Hippocampal formation (tissue), 2 donors: ENCODE measurements around the gene SUGCT.
"Not testable (repeated sequence)": the region's sequence is repeated elsewhere in the genome, so short reads cannot be mapped to it uniquely, and the experiment has no call there.

Source experiments
- DNase-seq, 2 donors: peaks; one replicate each; lab custom pipeline; 2025; lab: John Stamatoyannopoulos, UW

Gene SUGCT

GRCh38 chr7:40200791-40201190, 66.0 kb downstream of the SUGCT start:
- DNase-seq: no peak

DNA sequence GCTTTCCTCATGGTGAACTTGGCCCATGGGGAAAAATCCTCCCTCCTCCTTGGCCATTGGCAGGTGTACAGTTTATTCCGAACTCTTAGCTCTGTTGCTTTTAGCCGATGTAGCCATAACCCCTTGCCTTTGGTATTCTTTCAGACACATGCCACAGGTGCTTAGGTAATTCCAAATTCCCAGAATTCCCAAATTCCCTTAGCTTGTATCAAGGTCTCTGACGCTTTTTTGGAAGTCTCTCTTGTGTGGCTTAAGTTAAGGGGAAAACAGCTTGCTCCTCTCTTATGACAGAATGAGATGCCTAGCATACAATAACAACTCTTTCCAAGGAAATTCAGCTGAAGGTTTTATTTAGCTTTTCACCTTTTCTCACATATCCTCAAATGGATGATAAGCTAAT, 68.0 kb downstream of the SUGCT start:
- no peak for DNase-seq

- DNase-seq: no peak
Observed at GRCh38 chr7:40204581-40204980, 69.8 kb downstream of the SUGCT start.

DNA sequence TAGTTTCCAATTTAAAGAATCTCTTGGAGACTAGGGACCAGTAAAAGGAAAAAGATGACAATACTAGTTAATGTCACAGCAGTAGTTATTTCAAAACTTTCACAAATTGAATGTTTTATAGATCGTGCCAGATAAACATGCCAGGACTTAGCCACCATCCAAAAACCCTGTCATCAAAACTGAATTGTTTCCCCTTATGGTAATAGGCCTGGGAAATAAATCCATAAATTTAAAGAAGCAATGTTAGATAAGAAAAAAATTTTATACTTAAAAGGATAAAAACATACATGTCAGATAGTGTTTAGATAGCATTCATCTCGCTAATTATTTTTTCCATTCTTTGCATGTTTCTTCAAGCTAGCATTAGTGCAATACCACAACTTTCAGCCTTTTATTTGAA, 71.2 kb downstream of the SUGCT start:
- no peak for DNase-seq

GRCh38 chr7:40211276-40212003, 76.6 kb downstream of the SUGCT start:
- no peak for DNase-seq

GRCh38 chr7:40213291-40213690, 78.5 kb downstream of the SUGCT start:
- no peak for DNase-seq

GRCh38 chr7:40213856-40214255, 79.1 kb downstream of the SUGCT start:
- no peak for DNase-seq

DNA sequence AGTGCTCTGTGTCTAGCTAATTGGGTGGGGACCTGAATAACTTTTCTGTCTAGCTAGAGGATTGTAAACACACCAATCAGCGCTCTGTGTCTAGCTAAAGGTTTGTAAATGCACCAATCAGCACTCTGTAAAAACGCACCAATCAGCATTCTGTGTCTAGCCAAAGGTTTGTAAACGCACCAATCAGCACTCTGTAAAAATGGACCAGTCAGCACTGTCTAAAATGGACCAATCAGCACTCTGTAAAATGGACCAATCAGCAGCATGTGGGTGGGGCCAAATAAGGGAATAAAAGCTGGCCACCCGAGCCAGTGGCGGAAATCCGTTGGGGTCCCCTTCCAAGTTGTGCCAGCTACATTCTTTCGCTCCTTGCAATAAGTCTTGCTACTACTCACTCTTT, 83.8 kb downstream of the SUGCT start:
- not testable (repeated sequence) for DNase-seq

DNA sequence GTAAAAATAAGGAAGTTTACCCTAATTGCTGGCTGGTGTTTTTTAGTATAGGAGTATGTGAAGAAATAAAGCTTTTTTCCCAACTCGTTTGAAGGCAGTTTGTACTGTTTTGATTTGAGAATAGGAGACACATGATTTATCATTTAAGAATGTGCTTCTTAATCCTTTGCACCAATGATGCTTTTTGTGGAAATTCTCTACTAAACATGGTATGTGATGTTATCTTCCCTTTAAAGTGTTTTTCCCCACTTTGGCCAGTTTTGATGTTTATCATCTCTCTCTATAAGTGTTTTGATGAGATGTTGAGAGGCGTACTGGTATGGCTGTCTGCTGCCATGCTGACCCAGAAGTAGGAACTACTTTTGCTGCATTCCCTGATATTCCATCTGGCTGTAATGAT, 85.1 kb downstream of the SUGCT start:
- DNase-seq: no peak

DNA sequence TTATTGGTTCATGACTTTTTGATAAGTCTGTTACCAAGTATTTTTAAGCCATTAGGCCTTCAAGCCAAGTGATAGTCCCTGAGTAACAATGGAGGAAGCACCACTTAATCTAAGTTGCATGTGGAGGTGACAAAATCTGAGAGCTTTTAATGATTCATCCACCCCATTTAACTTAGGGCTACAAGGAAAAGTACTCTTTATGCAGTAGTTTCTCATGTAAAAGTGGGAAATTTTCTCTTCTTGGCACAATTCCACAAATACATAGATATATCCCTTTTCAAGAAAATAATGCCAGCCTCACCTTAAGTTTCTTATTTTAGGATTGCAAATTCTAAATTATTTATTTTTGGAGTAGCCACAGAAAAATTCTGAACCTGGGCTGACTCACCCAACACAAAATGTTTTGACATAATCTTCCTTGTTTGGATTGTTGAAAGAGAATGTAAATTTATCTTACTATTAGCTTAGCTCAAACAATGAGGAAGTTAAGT, 85.7 kb downstream of the SUGCT start:
- DNase-seq: no peak

- no peak for DNase-seq
Observed at GRCh38 chr7:40221836-40222235, 87.0 kb downstream of the SUGCT start.

DNA sequence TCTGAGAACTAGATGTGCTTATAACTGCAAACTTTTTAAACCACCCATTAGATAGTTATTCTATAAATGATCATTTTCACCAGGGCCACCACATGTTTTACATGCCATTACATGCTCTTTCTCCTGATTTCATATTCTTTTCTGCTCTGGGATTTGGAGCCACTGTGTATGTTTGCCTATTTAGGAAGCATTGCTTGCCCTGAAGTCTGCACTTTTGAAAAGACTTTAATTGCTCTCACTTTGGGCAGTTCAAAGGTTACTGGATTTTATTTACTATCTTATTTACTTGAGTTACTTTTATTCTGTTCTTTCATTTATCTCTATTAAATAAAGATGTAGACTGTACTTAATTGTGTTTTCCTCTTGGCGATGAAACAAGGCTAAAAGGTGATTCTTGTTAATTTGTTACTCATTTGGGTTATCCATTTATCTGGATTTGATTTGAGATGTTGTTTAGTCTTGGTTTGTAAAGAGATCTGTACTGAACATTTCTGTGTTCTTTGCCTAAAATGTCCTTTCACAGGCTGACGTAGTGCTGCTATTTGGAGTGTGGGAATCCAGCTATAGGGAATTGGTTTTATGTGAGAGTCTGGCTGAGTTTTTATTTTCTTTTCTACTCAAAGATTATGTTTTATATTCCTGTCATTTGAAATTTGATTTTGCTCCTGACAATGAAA, 88.8 kb downstream of the SUGCT start:
- no peak for DNase-seq

- DNase-seq: no peak
Observed at GRCh38 chr7:40230101-40230500, 95.3 kb downstream of the SUGCT start.

- DNase-seq: no peak
Observed at GRCh38 chr7:40231796-40232195, 97.0 kb downstream of the SUGCT start.

DNA sequence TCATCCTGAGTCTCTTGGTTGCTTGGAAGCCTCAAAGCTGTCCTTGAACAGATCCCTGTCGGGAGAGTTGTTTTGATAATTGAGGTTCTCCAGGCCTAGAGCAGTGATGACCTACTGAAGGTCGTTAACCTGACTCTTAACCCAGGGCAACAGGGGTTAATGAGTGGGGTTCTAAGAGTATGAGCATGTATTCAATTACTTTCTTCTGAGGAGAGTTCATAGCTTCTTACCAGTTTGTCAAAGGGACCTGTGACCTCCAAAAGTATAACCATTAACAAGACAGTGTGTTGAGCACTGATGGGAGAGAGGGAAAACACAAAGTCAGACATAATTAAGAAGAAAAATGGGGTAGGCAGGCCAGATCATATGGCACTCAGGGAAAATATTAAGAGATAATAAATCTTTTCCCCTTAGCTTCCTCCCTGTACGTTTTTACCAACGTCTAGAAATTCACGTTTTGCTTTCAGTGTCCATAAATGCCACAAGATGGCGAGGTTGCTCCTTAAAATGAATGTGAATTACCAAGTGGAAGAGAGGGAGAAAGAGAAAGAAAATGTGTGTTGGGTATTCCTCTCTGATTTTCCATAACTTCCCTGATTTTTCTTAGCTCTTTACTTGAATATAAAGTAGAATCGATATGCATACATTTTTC, 97.6 kb downstream of the SUGCT start:
- DNase-seq: peak in 1 of 2 donors; percentile 59

DNA sequence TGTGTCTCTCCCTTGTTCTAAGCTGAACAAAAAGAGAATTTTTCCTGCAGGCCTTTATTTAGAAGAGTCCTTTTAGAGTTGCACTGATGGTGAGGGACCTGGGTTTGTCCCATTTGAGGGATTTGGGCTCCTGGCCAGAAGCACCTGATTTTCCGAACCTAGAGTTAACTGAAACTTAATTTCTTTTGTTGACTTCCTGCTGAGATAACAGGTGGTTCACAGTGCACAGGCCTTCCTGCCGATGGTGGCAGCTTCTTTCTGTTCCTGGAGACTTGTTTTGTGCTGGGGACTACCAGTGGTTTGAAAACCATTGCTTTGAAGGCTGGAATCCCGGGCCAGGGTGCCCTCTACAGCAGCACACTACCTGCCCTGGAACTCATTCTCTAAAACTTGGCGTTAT, 99.2 kb downstream of the SUGCT start:
- no peak for DNase-seq

- no peak for DNase-seq
Observed at GRCh38 chr7:40234666-40235065, 99.9 kb downstream of the SUGCT start.

DNA sequence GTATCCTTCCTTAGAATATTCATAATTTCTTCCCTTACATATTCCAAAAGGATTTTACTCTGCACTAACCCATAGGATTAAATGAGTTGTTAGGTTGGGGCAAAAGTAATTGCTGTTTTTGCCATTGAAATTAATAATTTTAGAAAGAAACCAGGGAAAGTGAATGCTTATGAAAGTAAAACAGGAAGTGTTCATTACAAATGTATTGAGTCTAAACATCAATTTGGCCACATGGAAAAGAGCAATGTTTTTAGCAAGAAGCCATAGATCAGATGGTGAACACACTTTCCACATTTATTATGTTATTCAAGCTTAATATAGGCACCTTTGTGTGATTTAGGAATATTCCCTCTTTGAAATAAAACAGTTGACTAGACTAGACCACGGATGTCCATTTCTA, 102.9 kb downstream of the SUGCT start:
- no peak for DNase-seq

- DNase-seq: no peak
Observed at GRCh38 chr7:40239755-40240303, 105.0 kb downstream of the SUGCT start.

DNA sequence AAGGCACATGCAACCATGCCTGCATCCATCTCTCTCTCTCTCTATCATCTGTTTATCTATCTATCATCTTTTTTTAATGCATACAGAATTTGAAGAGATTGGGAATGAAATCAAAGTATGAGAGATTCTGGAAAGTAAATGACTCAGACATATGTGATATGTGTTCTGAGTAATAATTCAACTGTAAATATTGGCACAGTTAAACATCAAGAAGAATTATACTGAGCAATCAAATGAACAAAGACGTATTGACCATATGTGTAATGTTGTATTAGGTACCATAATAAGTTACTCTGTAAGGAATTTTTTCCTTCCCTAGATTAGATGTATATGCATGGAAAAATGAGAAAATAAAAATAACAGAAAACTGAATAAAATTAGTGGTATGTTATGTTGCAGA, 108.3 kb downstream of the SUGCT start:
- DNase-seq: no peak

- DNase-seq: no peak
Observed at GRCh38 chr7:40244226-40244625, 109.4 kb downstream of the SUGCT start.

DNA sequence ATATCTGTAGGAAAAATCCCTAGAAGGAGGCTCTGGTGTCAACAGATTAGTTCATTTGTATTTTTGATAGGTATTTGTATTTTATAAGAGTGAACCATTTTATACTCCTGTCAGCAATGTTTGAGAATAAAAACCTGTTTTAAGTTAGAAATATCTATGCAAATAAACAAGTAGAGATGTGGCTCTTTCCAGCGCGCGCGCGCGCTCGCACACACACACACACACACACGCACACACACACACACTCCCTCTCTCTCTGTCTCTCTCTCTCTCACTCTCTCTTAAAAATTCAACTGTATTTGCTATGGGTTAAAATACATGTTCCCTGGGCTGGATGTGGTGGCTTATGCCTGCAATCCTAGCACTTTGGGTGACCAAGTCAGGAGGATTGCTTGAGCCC, 113.9 kb downstream of the SUGCT start:
- DNase-seq: no peak

GRCh38 chr7:40253444-40253843, 118.6 kb downstream of the SUGCT start:
- not testable (repeated sequence) for DNase-seq
